H54 (cell line): ENCODE measurements around the gene GPX4.
A peak's percentile ranks its signal among the peaks of the same experiment; 100 is the strongest.

Source experiments
- DNase-seq: peaks from one replicate; pipeline ENCODE4 v3.0.0; 2011; ENCODE audit warnings: low spot score, mixed read lengths; ENCODE audit not compliant: insufficient read length
- FAIRE-seq: peaks from 3 replicates; lab custom pipeline; 2011; peaks lifted over from hg19 to GRCh38; lab: Jason Lieb, UNC
- POLR2A ChIP-seq: IDR thresholded peaks from 2 replicates; pipeline ENCODE4 v1.6.1; 2011; ENCODE audit warnings: low read depth, mild to moderate bottlenecking, low read length

GPX4 gene

DNA sequence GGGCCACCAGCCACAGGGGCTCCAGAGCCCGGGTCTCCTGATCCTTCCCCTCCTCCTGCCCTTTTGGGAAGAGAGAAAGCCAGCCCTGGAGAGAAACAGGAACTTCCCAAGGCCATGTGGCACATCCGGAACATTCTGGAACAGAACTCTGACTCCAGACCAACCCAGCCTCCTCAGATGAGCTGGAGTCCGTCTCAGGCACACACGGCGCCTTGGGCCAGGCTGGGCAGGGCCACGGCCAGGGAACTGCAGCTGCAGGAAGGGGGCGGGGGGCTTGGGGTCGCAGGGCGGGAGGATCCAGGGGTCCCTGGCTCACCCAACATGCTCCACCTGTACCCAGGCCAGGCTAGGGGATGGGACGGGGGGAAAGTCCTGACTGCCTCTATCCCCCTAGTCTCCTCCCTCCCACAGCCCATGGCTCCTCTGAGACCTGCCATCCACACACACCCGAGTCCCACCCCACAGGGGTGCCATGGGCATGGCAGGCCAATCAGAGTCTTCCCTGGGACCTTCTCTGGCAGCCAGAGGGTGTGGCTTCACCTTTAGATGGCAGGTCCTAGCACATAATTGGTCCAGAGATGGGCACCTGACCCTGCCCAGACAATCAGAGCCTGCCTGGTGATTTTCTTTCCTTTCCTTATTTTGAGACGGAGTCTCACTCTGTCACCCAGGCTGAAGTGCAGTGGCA is 47.4 kb downstream of the GPX4 start:
- FAIRE-seq (no peak), DNase-seq (no peak)
- no peak for TF ChIP-seq POLR2A

DNA sequence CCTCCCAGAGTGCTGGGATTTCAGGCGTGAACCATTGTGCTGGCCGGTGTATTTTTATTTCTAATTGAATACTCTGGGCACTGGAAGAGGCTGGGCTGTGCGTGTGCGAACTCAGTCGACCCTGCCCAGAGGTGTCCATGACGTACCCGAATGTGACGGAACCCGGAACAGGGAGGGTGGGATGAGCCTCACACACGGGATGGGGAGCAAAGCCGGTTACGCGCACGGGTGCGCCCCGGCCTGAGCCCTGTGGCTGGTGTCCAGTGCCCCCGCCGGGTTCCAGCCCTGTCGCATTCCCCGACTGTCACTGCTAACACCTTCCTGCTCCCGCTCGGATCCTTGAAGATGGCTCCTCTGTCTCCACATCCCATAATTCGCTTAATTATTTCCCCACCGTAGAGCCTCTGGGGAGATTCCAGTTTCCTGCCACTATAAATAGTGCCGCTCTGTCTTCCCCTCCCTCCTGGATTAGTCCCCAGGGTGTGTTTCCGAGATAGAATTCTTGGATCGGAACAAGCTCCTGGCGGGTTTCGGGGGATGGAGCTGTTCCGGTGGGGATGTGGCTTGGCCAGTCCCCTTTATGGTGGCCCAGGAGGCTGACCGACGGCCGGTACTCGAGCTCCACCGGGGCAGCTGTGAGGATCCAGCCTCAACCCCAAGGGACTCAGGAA is 48.3 kb downstream of the GPX4 start:
- FAIRE-seq (no peak), DNase-seq (no peak)
- TF ChIP-seq POLR2A: no peak

DNA sequence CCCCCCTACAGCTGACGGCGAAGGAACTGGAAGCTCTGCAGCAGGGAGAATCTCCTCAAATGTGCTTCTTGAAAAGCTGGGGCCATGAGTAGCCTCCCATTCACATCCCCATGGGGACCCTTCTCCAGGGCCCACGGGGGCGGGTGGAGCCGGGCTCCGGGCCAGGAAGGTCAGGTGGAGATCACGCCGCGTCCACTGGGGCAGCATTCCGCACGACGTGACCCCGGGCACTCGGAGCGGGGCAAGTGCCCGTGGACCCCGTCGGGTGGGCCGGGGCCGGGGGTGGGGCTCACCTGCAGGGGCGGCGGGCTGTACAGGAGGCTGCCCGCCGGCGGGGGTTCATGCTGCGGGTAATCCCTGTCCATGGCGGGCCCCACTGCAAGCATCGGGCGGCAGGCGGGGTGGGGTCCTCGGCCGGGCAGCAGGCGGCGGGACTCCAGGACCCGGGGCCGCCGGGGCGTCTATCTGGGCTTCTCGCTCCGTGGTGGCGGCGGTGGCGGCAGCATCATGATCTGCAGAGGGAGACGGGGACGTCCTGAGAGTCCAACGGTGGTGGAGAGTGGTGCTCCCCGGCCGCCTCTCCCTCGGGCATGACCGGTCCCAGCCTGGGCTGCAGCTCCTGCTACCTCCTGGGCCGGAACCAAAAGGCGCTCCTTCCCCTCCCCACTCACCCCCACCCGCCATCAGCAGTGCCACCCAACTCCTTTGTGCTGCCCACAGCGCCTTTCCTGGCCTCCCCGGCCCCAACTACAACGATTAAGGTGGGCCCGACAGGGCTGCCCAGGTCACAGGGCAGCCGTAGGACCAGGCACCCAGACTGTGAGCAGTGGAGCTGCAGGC is 50.3 kb downstream of the GPX4 start:
- no peak for DNase-seq

DNA sequence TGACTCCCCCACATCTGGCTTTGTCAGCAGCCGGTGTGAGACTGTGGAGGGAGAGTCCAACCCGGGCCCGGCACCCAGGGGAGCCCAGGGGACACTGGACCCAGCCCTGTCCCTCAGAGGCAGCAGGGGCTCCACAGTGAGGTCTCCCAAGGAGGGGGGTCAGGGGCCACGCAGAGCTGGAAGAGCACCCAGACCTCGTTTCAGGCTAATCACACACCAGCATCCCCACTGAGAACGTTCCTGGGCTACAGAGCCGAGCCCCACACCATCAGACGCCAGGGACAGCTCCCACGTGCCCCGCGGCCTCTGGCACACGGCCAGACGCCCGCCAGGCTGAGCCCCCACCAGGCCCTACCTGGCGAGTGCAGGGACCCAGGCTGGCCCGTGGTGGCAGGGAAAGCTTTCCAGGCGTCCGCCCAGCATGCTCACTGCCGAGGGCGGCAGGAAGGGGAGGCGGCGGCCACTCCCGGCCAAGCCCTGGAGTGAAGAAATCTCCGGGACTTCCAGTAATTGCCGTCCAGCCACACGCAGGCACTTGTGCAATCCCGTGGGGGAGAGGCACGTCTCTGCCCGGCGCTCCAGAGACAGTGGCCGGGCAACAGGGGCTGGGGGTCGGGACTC is 51.0 kb downstream of the GPX4 start:
- peak; percentile 94 for DNase-seq
- TF ChIP-seq POLR2A: no peak
- no peak for FAIRE-seq

More for the DNA sequence above, 50.3 kb downstream of the GPX4 start:
- no peak for FAIRE-seq
- no peak for TF ChIP-seq POLR2A

DNA sequence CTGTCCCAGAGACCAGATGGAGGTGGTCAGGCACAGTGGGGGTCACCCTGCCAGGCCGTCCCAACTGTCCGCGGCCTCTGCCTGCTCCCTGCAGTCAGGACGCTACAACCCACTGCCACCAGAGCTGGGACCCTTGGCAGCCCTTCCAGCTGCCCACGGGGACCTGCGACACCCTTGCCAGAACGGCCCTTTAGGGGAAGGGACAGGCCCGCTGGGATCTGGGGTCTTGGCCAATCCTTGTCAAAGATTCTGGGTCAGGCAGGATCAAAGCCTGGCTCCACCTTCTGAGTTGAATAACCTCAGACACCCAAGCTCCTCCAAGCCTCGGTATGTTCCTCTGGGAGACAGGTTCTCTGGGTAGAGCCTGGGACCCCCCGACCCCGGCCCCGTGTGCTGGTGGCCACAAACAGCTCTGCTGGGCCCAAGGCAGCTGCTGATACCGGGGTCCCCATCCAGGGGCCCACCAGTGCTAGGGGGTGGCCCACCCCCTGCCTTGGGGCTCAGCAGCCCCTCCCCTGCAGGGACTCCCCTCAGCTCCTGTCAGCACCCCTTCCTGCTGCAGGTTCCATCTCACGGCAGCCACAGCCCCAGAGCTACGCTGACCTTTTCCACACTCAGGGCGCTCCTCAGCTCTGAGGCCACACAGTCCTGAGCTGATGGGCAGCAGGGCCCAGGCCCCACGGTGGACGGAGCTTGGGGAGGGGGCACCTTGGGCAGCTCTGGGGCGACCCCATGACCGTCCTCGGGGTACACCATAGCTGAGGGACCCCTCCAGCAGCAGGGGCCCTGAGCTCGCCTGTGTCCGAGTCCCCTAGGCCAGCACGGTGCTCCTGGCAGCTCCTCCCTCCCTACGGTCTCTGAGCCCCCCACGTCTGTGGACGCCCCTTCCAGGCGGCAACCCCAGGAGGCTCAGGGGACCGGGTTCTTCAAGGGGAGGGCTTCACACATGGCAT is 51.8 kb downstream of the GPX4 start:
- no peak for TF ChIP-seq POLR2A
- FAIRE-seq (no peak), DNase-seq (no peak)
